C4-2B (cell line): ENCODE results near the gene IL1F10.

Experiments
- CTCF ChIP-seq: fragments of 450-650 bp; conservative IDR thresholded peaks from 2 replicates; pipeline ENCODE4 v1.5.1; 2017; ENCODE audit warnings: mild to moderate bottlenecking
- ZFX ChIP-seq: fragments of 450-650 bp; IDR thresholded peaks from 2 replicates; pipeline ENCODE4 v1.6.1; 2017

- TF ChIP-seq CTCF = no peak
- TF ChIP-seq ZFX = no peak
Measured at GRCh38 chr2:113067681-113068080, at the start of gene IL1F10.
